PC-9 (cell line): ENCODE data around the gene ANO1. TPM values are rescaled to one million over a fixed set of nuclear protein-coding genes. Genes with fewer than 3 reads are reported as not detected.

Source experiments
- BruUV-seq: library from RNA; stranded (reverse); fragments of 400-500 nt; replicated peaks from 2 replicates; lab custom pipeline; 2021; lab: Mats Ljungman, UMichigan
- CTCF ChIA-PET: fragments of 300-600 bp; sonication (Branson Sonifier 250); formaldehyde crosslinking; loops from one replicate; lab custom pipeline; 2022; ENCODE audit warnings: antibody characterized with exemption; lab: Charles Lee
- POLR2A ChIA-PET: fragments of 300-600 bp; sonication (Branson Sonifier 250); formaldehyde crosslinking; loops from one replicate; lab custom pipeline; 2022; ENCODE audit warnings: antibody characterized with exemption; ENCODE audit not compliant: unreplicated experiment; lab: Charles Lee
- DNase-seq, 2 experiments: peaks; one replicate each; pipeline versions ENCODE4 v3.0.0 to v3.0.0-alpha.2; 2015 to 2022; ENCODE audit warnings: mixed read lengths in 1 of 2
- H2AFZ ChIP-seq: fragments of 200-600 bp; sonication (generic); 2 replicates; pipeline ENCODE4 v1.8.1; 2017; ENCODE audit warnings: antibody characterized with exemption
- H3F3A ChIP-seq: fragments of 200-600 bp; sonication (generic); 2 replicates; pipeline ENCODE4 v1.8.1; 2017; ENCODE audit warnings: antibody characterized with exemption, mild to moderate bottlenecking, low read depth; ENCODE audit not compliant: insufficient read depth
- H3K27ac ChIP-seq: fragments of 200-600 bp; sonication (generic); 2 replicates; pipeline ENCODE4 v1.6.1; 2016; ENCODE audit warnings: mixed run types
- H3K27me3 ChIP-seq: fragments of 200-600 bp; sonication (generic); 2 replicates; pipeline ENCODE4 v1.6.1; 2016; ENCODE audit warnings: low read depth, mixed run types; ENCODE audit not compliant: insufficient read depth
- H3K36me3 ChIP-seq: fragments of 200-600 bp; sonication (generic); 2 replicates; pipeline ENCODE4 v1.6.1; 2016; ENCODE audit warnings: low read depth, mixed run types
- H3K4me1 ChIP-seq: fragments of 200-600 bp; sonication (generic); replicated peaks from 2 replicates; pipeline ENCODE4 v1.6.1; 2016; ENCODE audit warnings: mixed run types; ENCODE audit not compliant: insufficient read depth
- H3K4me2 ChIP-seq: fragments of 200-600 bp; sonication (generic); 2 replicates; pipeline ENCODE4 v1.6.1; 2017; ENCODE audit warnings: mixed run types
- H3K4me3 ChIP-seq: fragments of 200-600 bp; sonication (generic); 2 replicates; pipeline ENCODE4 v1.6.1; 2016; ENCODE audit warnings: mixed run types
- H3K79me2 ChIP-seq: fragments of 200-600 bp; sonication (generic); 2 replicates; pipeline ENCODE4 v1.6.1; 2017; ENCODE audit warnings: low read depth, mixed run types
- H3K9me2 ChIP-seq: fragments of 200-600 bp; sonication (generic); 2 replicates; pipeline ENCODE4 v1.8.1; 2017; ENCODE audit warnings: mild to moderate bottlenecking; ENCODE audit not compliant: insufficient read depth
- H3K9me3 ChIP-seq: fragments of 200-600 bp; sonication (generic); 2 replicates; pipeline ENCODE4 v1.8.1; 2016; ENCODE audit warnings: low read depth; ENCODE audit not compliant: insufficient read depth
- H4K20me1 ChIP-seq: fragments of 200-600 bp; sonication (generic); 2 replicates; pipeline ENCODE4 v1.8.1; 2017; ENCODE audit not compliant: insufficient read depth
- CTCF ChIP-seq: fragments of 200-600 bp; sonication (generic); conservative IDR thresholded peaks from 2 replicates; pipeline ENCODE4 v1.6.1; 2017; ENCODE audit warnings: mixed run types, antibody characterized with exemption, mild to moderate bottlenecking, moderate library complexity
- EZH2 ChIP-seq: fragments of 200-600 bp; sonication (generic); IDR thresholded peaks from 2 replicates; pipeline ENCODE4 v1.8.0; 2017; ENCODE audit warnings: antibody characterized with exemption, low read depth
- intact Hi-C: fragments of 100-400 bp; cut with micrococcal nuclease; formaldehyde crosslinking; loops from one replicate; pipeline ENCODE4 v1.10.0; 2022; ENCODE audit not compliant: unreplicated experiment
- total RNA-seq: library from RNA; stranded (reverse); gene quantifications from 2 replicates; pipeline ENCODE4 v1.2.3, GENCODE V29; 2021

ANO1 gene
- total RNA-seq, 1 experiment from 2014 or later: 107 TPM

- intact Hi-C loops: no loop called here
- H3K4me3 ChIP-seq: no peak overlapping the region
Observed at GRCh38 chr11:70095541-70096252, 17.6 kb downstream of the ANO1 start.

GRCh38 chr11:70097783-70098563, 19.9 kb downstream of the ANO1 start:
- CTCF ChIA-PET: no interaction called here
- Histone ChIP-seq H4K20me1 (peaks cover 96% of the 10 kb centered on the region), H3K4me1 (no peaks in the 10 kb centered on the region), H3K27me3 (no peaks in the 10 kb centered on the region), H3K9me3 (no peaks in the 10 kb centered on the region), H3F3A (peaks cover 60% of the 10 kb centered on the region), H3K79me2 (peaks cover 95% of the 10 kb centered on the region), H3K4me2 (no peak overlapping the region), H3K4me3 (no peak overlapping the region), H3K27ac (no peak overlapping the region), H3K36me3 (peaks cover 74% of the 10 kb centered on the region), H3K9me2 (no peaks in the 10 kb centered on the region), H2AFZ (no peak overlapping the region)
- no peak for TF ChIP-seq EZH2
- no peak for TF ChIP-seq CTCF
- no TSS peak for BruUV-seq
- intact Hi-C loops: no loop called here
- DNase-seq: no peak
- POLR2A ChIA-PET: no interaction called here

More at GRCh38 chr11:70095541-70096252, 17.6 kb downstream of the ANO1 start:
- peaks cover 96% of the 10 kb centered on the region for H4K20me1 ChIP-seq
- peaks cover 97% of the 10 kb centered on the region for H3K79me2 ChIP-seq
- POLR2A ChIA-PET: no interaction called here
- CTCF ChIA-PET: no interaction called here
- peaks cover 57% of the 10 kb centered on the region for H3F3A ChIP-seq
- no peak overlapping the region for H2AFZ ChIP-seq
- H3K36me3 ChIP-seq: peaks cover 73% of the 10 kb centered on the region
- no peaks in the 10 kb centered on the region for H3K9me3 ChIP-seq
- H3K9me2 ChIP-seq: no peaks in the 10 kb centered on the region
- TF ChIP-seq CTCF (no peak), EZH2 (no peak)
- H3K4me1 ChIP-seq: no peaks in the 10 kb centered on the region
- H3K27me3 ChIP-seq: no peaks in the 10 kb centered on the region
- BruUV-seq: no TSS peak
- H3K4me2 ChIP-seq: no peak overlapping the region
- no peak for DNase-seq
- H3K27ac ChIP-seq: no peak overlapping the region

DNA sequence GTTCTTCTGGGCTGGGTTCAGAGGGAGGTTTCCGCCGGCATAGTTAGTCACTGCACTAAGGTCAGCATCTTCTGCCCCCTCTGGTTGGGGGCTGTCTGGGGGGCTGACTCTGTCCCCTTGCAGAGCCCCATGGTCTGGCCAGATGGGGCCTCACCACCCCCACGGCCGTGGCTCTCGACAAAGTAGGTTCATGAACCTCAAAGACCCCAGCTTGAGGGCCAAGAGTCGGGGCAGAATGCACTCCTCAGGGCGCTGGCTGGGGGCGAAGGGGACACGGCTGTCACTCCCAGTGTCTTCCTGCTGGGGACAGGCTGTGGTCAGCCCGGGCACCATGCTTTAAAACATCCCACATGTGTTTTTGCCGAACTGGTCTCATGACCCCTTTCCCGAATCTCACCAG, 20.8 kb downstream of the ANO1 start:
- no TSS peak for BruUV-seq

More for the DNA sequence above, 20.8 kb downstream of the ANO1 start:
- Histone ChIP-seq H3K4me3 (no peak overlapping the region), H4K20me1 (peaks cover 96% of the 10 kb centered on the region), H3K9me2 (no peaks in the 10 kb centered on the region), H3K79me2 (peaks cover 95% of the 10 kb centered on the region), H3K27me3 (no peaks in the 10 kb centered on the region), H3K4me1 (no peaks in the 10 kb centered on the region), H3K9me3 (no peaks in the 10 kb centered on the region), H3K4me2 (no peak overlapping the region), H2AFZ (no peak overlapping the region), H3K27ac (0 out of 2 replicates have a peak overlapping the region, but pooled peaks have one; percentile 8), H3F3A (peaks cover 59% of the 10 kb centered on the region), H3K36me3 (peaks cover 73% of the 10 kb centered on the region)
- TF ChIP-seq EZH2: no peak
- no peak for TF ChIP-seq CTCF
- intact Hi-C loops: no loop called here
- DNase-seq: no peak
- ChIA-PET POLR2A (no interaction called here), CTCF (no interaction called here)
